ENCODE results near the gene PNLIPRP1.

The PNLIPRP1 gene

DNA sequence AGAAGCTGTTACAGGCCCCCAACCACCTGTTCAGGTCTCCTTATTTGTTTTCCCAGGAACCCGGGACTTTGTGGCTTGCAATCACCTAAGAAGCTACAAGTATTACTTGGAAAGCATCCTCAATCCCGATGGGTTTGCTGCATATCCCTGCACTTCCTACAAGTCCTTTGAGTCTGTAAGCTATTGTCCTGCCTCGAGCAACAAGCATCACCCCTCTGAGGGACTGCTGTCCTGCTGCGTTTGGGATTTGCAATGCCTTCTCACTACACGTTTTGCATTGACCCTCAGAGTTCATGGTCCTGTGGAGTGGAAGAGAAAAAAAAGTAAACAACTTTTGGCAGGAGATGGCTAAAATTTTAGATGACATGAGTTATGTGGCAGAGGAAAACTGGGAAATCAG, 9.2 kb downstream of the PNLIPRP1 start:
- DNase-seq (ENCODE audit: low read depth): no peak

DNA sequence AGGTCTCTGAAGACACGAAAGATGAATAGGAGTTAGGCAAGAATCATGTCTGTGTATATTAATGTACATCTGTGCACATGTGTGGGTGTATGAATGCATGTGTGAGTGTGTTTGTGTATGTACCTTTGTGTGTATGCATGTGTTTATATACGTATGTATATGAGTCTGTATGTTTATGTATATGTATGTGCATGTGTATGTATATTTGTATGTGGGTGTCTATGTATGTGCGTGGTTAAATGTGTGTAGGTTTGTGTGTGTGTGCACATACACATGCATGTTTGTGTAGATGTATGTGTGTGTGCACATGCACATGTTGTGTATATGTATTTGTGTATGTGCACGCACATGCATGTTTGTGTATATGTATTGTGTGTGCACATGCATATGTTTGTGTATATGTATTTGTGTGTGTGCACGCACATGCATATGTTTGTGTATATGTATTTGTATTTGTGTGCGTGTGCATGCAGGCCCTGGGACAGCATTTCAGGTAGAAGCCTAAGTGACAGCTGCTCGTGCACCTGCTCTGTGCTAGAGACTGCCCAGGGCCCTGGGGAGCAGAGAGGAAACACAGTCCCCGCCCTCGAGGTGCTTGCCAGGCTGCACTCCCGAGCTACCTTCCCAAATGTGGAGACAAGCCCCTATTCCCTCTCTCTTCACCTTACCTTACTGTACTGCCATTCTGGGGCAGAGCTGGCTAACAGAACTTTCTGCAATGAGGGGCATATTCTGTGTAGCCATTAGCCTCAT, 12.1 kb downstream of the PNLIPRP1 start:
- no peak for DNase-seq (ENCODE audit: low read depth)

DNA sequence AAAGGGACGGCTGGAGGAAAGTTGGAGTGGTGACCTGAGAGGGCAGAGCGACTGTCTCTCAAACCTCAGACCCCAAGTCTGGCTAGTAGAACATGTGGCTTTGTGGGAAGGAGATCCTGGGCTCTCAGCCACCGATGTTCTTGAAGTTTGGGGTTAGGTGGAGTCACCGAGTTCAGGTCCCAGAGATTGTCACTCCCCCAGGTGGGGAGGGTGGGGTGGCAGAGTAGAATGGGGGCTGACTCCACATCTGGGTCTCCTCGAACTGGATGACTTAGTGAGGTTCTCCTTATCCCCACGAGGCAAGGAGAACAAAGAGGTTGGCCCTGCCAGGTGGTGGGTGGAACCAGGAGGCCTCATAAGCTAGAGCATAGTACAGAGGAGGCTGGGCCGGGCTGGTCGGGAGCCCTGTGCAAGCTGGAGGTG, 15.3 kb downstream of the PNLIPRP1 start:
- DNase-seq (ENCODE audit: low read depth): no peak

DNA sequence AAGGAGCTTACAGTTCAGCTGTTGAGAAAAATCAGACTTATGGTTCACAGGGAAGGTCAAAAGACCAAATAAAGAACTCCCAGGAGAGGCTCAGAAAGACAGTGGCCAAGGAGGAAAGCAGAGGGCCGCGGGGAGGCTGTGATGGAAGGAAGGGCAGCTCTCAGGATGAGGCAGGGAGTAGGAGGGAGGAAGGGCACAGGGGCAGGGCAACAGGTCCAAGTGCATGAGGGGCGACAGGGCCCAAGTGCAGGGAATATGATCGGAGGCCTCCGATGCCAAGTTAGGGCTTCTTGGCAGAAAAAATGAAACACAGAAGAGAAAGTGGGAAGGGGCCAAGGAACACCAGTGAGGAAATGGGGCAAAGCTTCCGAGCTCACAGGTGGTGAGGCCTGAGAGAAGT, 16.6 kb downstream of the PNLIPRP1 start:
- no peak for DNase-seq (ENCODE audit: low read depth)

DNA sequence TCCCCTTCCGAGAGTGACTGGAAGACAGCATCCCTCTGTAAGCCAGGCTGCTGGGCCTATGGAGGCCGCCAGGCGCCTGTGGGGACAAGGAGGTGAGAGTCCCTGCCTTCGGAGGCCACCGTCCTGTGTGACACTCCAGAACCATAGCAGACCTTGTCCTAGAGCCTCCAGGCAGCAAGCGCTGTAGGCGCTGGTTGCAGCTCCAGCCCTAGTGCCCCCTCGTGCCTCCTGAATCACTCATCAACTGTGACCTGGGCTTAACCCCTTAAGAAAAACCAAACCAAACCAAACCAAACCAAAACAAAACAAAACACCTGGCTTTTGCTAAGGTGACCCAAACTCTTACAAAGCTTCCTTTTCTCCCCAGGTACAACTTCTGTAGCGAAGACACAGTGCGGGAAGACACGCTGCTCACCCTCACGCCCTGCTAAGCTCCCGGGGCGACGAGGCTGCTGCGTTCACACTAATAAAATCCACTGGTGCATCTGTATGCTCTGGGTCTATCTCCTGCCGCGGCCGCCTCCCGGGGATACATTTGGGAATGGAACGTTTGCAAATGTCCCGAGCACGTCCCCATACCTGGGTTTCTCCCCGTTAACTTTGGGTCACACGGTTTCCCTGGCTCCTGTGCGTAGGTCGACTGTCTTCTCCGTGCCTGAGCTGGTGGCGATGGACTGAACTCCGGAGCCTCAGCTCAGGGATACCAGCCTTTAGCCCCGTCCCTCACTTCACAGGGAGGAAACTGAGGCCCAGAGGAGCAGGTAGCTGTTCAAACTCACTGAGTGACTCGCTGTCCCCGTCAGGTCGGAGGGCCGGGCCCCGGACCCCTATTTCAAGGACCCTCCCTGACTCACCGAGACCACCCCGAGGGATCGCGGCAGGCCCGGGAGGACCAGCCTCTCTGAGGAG, 18.2 kb downstream of the PNLIPRP1 start:
- no peak for DNase-seq (ENCODE audit: low read depth)

DNA sequence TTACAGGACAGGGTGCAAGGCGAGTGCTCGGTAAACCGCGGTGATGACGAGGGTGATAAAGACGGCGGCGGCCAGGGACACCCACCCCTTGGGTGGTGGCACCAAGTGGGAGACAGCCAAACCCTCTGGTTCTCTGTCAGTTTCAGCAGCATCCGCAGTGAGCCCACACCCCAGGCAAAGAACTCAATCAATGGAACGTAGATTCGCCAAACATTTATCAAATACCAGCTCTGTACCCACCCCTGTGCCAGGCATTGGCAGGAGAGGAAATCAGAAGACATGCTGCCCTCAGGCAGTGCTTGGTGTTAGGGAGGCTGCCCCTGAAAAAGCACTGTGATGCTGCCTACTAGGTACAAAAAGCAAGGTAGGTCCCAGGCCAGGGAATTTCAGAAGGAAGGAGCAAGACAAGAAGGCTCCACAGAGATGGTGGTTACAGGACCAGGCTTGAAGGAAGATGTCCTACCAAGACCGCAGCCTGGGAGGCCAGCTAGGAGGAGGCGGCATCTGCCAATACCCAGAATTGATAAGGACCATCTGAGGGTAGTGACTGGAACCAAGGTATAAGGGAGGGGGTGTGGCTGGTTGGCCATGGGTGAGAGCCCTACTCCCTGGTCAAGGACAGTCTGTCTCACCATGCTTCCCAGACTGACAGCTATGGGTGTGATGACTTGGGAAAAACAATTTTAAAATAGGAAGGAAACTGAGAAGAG, 19.8 kb downstream of the PNLIPRP1 start:
- no peak for DNase-seq (ENCODE audit: low read depth)

- no peak for DNase-seq (ENCODE audit: low read depth)
These were observed 20.4 kb downstream of the PNLIPRP1 start for GRCh38 chr10:116611153-116611545.

DNA sequence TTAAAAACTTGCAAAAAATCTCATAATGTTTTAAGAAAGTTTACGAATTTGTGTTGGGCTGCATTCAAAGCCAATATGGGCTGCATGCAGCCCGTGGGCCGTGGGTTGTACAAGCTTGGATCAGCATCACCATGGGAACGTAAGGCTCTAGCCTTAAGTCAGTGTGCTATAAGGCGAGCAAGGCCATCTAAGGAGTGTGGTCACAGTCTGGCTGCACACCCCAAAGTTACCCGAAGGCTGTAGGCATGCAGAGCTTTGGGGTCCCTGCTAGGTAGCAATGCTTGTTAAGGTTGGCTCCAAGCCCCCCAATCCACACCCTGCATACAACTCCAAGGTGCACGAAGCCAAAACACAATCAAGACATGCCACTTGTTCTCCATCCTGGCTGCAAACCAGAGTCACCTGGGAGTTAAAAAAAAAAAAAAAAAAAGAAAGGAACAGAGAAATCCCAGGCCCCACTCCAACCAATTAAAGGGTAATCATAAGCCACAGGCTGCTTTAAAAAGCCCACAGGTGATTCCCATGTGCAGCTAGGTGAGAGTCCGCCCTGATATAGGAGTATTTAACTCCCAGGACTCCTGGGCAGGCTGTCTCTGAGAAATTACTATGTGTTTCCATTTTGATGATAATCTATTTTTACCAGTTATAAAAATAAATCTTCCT, 21.5 kb downstream of the PNLIPRP1 start:
- DNase-seq (ENCODE audit: low read depth): no peak

DNA sequence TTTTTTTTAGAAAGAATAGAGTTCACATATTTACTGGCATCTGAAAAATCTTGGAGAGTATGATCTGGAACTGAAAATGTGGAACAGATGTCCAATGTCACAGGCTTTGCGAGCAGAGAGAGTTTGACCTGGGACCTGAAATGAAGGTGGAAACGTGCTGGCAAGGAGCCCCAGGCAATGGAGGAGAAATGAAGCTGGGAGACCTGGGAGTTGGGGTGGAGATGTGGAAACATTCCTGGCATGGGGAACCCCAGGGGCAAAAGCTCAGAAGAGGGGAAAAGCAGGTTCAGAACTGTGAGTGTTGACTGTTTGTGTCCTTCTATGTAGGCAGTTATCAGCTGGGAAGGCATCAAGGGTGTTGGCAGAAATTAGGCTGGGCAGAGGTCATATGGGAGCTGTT, 22.7 kb downstream of the PNLIPRP1 start:
- DNase-seq (ENCODE audit: low read depth): no peak

DNA sequence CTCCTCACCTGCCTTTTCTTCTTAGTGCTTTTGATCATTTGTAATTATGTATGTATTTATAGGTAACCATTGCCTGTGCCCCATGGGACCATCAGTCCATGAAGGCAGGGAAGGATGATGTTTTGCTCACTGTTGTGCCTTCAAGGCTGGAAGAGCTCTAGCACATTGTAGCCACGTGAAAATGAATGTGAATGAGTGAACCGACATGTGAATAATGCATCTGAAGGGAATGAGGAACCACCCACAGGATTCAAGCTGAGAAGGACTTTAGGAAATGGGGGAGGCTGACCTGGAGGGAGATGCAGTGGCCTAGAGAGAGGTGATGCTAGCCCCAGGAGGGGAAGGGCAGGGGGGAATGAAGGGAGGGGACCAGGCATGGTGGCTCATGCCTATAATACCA, 24.0 kb downstream of the PNLIPRP1 start:
- no peak for DNase-seq (ENCODE audit: low read depth)

- DNase-seq (ENCODE audit: low read depth): no peak
These were observed 24.5 kb downstream of the PNLIPRP1 start for GRCh38 chr10:116615199-116615776.

DNA sequence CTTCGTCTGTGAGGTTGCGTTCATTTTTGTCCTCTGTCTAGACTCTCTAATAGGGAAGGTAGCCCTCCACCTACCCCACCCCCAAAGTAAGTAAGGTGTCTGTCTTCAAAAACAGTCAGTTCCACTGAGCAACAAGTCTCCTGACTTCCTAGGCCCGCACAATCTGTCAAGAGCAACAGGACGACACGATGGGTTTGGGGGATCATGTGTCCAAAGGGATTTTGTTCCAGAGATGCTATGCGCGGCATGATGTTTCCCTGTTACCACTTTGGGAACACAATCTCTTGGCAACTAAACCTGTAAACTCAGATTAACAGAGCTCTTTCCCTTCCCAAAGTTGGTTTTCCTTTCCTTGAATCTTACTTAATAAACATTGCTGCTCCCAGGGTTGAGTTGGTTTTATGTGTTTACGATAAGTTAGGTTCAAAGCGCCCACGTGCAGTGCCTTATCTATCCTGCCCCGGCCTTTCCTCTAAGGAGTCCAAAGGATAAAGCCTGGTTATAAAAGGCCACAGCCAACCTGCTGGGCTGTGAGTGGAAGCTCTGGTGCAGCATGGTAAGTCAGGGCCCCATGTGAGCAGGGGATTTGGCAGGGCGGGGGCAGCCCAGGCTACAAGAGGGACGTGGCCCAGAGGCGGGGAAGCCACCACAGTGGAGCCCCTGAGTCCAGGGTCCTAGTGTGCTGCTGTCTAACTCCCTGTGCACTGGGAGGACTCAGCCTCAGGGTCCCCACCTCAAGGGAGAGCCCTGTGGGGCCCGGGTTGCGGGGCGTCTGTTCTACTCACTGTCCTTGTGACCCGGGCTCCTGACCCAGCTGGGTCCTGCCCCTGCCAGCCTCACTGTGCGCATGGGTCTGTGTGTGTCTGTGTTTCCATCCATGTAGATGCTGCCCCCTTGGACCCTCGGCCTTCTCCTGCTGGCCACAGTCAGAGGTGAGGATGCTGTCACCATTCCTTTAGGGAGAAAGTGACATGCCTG, 30.0 kb downstream of the PNLIPRP1 start, which contains the start of gene PNLIPRP2:
TSS of gene PNLIPRP2 (plus strand) at position 531 of the 978 bp plus-strand sequence.
- no peak for DNase-seq (ENCODE audit: low read depth)

GRCh38 chr10:116621476-116621875, 30.7 kb downstream of the PNLIPRP1 start:
- no peak for DNase-seq (ENCODE audit: low read depth)

DNA sequence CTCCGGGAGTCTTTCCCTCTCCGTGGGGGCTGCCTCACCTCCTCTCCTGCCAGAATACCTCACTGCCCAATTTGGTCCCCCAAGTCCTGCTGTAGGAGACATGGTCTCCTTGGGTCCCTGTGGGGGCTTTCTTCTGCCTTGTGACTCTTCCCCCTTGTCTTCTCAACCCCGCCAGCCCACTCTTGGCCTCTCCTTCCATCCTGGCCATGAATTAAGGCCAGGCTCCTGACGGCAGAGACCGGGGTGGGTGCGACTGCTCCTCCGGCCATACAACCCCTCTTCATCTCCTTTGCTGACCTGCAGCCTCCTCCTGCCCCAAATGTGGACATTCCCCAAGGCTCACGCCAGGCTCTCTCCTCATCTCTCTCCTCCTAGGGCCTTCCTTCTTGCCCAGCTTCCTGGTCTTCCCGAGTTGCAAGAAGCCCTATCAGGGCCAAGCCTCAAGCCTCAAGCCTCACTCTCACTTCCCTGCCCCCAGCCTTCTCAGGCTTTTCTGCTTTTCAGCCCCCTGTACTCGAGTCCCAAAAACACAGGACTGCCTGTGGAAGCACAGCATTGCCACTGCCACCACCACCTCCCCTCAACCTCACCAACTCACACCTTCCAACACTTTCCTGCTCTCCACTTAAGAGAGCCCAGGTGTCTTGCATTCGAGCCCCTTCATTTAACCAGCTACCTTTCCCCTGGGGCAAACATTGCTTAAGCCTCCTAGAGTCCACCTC, 31.3 kb downstream of the PNLIPRP1 start:
- DNase-seq (ENCODE audit: low read depth): no peak

- no peak for DNase-seq (ENCODE audit: low read depth)
These were observed 35.1 kb downstream of the PNLIPRP1 start for GRCh38 chr10:116625845-116626244.

DNA sequence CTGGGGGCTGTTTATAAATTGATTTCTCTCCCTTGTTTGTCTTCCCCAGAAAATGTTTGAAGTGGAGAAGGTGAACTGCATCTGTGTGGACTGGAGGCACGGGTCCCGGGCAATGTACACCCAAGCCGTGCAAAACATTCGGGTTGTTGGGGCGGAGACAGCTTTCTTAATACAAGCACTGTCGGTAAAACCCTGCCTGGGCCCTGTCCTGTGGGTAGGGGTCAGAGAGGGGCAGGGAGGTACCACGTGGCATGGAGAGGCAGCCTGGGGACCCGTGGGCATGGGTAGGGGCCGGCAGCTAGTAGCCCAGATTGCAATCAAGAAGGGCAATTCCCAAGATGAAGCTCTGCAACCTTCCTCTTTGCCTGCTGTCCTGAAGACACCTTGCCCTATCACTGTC, 36.1 kb downstream of the PNLIPRP1 start:
- no peak for DNase-seq (ENCODE audit: low read depth)

- DNase-seq (ENCODE audit: low read depth): no peak
These were observed 36.7 kb downstream of the PNLIPRP1 start for GRCh38 chr10:116627386-116627933.

DNA sequence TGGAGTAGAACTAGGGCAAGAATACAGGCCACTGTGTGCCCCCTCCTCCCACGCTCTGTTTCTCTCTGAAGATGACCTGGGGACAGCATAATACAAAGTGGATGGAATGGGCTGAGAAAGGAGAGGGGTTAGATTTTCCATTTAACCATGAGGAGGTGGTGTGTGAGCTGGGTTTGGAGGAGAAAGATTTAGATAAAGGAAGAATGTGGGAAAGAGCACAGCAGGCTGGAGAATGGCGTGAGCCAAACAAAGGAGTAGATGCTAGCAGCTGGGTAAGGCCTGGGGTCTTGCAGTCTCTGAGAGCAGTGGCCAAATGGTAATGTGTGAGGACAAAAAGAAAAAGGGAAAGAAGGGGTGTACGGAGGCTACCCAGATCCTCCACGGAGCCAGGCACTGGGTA, 38.6 kb downstream of the PNLIPRP1 start:
- DNase-seq (ENCODE audit: low read depth): no peak

DNA sequence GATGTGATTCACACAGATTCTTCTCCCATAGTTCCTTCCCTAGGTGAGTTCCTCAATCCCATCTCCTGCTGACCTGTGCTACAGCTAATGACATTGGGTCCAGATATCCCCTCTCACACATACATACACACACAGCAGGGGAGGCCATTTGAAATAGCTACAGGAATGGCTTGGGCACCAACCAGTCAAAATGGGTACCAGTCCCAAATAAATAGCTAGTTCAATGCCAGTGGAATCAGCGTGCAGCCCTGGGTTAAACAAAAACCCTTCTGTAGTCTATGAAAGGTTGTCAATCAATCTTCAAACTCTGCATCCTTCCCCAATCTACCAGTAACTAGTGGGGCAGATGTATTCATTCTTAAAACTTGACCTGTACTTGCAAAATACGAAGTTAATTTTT, 39.3 kb downstream of the PNLIPRP1 start:
- DNase-seq (ENCODE audit: low read depth): no peak

Data from HS-5 (cell line).